Testis (tissue), 3 donors: ENCODE results near the gene ARMC10. TPM values are rescaled to one million over a fixed set of nuclear protein-coding genes. Genes with fewer than 3 reads are reported as not detected.
"Not testable (repeated sequence)": the region's sequence is repeated elsewhere in the genome, so short reads cannot be mapped to it uniquely, and the experiment has no call there.

ENCODE experiments used
- DNase-seq: peaks from one replicate; pipeline ENCODE4 v3.0.0-alpha.2; 2019
- H3K27ac ChIP-seq, 2 donors: fragments of 200-600 bp; sonication (generic); one replicate each; pipeline ENCODE4 v1.5.1; 2019
- H3K27me3 ChIP-seq: fragments of 200-600 bp; sonication (generic); one replicate; pipeline ENCODE4 v1.5.1; 2019
- H3K36me3 ChIP-seq: fragments of 200-600 bp; sonication (generic); one replicate; pipeline ENCODE4 v1.5.1; 2017; ENCODE audit warnings: low read depth; ENCODE audit errors: missing control alignments
- H3K4me1 ChIP-seq: fragments of 200-600 bp; sonication (generic); one replicate; pipeline ENCODE4 v1.5.1; 2019
- H3K4me3 ChIP-seq, 2 donors: fragments of 200-600 bp; sonication (generic); one replicate each; pipeline ENCODE4 v1.5.1; 2017 to 2019
- H3K9me3 ChIP-seq: fragments of 200-600 bp; sonication (generic); one replicate; pipeline ENCODE4 v1.5.1; 2017
- POLR2A ChIP-seq: fragments of 450-650 bp; IDR thresholded peaks from one replicate; pipeline ENCODE4 v1.6.1; 2017; ENCODE audit warnings: antibody characterized with exemption, mild to moderate bottlenecking, moderate library complexity
- WGBS, 2 donors: methylation state at CpG; one replicate each; pipeline ENCODE4 v1.1.5; 2018; 5-methylcytosine and 5-hydroxymethylcytosine counted together
- intact Hi-C: fragments of 100-400 bp; cut with DNase I; formaldehyde crosslinking; loops from one replicate; pipeline ENCODE4 v1.15.1; 2023; ENCODE audit warnings: low total_unique reads
- polyA plus RNA-seq: library from polyadenylated mRNA; stranded (reverse); fragments of 350-450 nt; fragmentation: Illumina TruSeq; extraction: RNeasy Lipid Tissue Mini Kit (QIAGEN cat#74804); gene quantifications from one replicate; pipeline ENCODE4 v1.2.3, GENCODE V29; 2014; ENCODE audit warnings: low read depth, low replicate concordance; ENCODE audit not compliant: insufficient read depth
- total RNA-seq, 2 donors: library from RNA; depleted of rRNA; stranded (reverse); fragments of >200 nt; gene quantifications; one replicate each; pipeline ENCODE4 v1.2.3, GENCODE V29; 2016
- TF ChIP-seq, protein P1 (sequence below), 3 experiments: fragments of 450-650 bp in 2 of 3; fragments of 200-600 bp in 1 of 3; sonication (generic) in 1 of 3; IDR thresholded peaks; one replicate each; pipeline ENCODE4 v1.5.1; 2016 to 2019; ENCODE audit warnings: antibody characterized with exemption in 3 of 3, mild to moderate bottlenecking in 2 of 3, moderate library complexity in 1 of 3

ARMC10 gene
- total and polyA plus RNA-seq, 3 donors from 2014 or later: 31.2 to 64.4 (median 61.7) TPM

DNA sequence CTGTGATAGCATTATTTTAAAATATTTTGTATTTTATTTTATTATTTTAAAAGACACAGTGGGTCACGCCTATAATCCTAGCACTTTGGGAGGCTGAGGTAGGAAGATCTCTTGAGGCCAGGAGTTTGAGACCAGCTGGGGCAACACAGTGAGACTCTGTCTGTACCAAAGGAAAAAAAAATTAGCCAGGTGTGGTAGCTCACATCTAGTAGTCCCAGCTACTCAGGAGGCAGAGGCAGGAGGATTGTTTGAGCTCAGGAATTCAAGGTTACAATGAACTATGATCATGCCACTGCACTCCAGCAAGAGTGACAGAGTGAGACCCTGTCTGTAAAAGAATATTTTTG lies 37.5 kb upstream of the ARMC10 start:
- Histone ChIP-seq H3K4me1 (no peaks in the 10 kb centered on the region), H3K4me3 (no peak overlapping the region), H3K27ac (no peak overlapping the region), H3K9me3 (no peaks in the 10 kb centered on the region), H3K36me3 (no peaks in the 10 kb centered on the region), H3K27me3 (no peaks in the 10 kb centered on the region)
- DNase-seq: no peak
- intact Hi-C loops: no loop called here
- TF ChIP-seq POLR2A: no peak
- TF ChIP-seq, protein P1, sequence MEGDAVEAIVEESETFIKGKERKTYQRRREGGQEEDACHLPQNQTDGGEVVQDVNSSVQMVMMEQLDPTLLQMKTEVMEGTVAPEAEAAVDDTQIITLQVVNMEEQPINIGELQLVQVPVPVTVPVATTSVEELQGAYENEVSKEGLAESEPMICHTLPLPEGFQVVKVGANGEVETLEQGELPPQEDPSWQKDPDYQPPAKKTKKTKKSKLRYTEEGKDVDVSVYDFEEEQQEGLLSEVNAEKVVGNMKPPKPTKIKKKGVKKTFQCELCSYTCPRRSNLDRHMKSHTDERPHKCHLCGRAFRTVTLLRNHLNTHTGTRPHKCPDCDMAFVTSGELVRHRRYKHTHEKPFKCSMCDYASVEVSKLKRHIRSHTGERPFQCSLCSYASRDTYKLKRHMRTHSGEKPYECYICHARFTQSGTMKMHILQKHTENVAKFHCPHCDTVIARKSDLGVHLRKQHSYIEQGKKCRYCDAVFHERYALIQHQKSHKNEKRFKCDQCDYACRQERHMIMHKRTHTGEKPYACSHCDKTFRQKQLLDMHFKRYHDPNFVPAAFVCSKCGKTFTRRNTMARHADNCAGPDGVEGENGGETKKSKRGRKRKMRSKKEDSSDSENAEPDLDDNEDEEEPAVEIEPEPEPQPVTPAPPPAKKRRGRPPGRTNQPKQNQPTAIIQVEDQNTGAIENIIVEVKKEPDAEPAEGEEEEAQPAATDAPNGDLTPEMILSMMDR (IDR thresholded peaks at IDR 0.05): no peak
- 91 to 97% methylated on average over 1 of the region's 1 CpG for WGBS, 2 donors

- H3K27ac ChIP-seq, H3K36me3 ChIP-seq, H3K4me3 ChIP-seq, H3K4me1 ChIP-seq, DNase-seq, H3K9me3 ChIP-seq, intact Hi-C loops, H3K27me3 ChIP-seq: not testable (repeated sequence)
- 87 to 93% methylated on average over 16 to 20 of the region's 20 CpGs for WGBS, 2 donors
Observed at GRCh38 chr7:103037823-103038739, 36.9 kb upstream of the ARMC10 start.

DNA sequence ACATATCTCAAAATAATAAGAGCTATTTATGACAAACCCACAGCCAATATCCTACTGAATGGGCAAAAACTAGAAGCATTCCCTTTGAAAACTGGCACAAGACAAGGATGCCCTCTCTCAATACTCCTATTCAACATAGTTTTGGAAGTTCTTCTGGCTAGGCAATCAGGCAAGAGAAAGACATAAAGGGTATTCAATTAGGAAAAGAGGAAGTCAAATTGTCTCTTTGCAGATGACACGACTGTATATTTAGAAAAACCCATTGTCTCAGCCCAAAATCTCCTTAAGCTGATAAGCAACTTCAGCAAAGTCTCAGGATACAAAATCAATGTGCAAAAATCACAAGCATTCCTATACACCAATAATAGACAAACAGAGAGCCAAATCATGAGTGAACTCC lies 33.1 kb upstream of the ARMC10 start:
- H3K9me3 ChIP-seq, H3K4me3 ChIP-seq, H3K27ac ChIP-seq, intact Hi-C loops, DNase-seq, H3K4me1 ChIP-seq, H3K36me3 ChIP-seq, H3K27me3 ChIP-seq: not testable (repeated sequence)
- WGBS, 2 donors: 75 to 93% methylated on average over 1 of the region's 1 CpG

GRCh38 chr7:103048833-103049232 lies 26.1 kb upstream of the ARMC10 start:
- H3K4me3 ChIP-seq: no peak overlapping the region
- TF ChIP-seq, protein P1 (IDR thresholded peaks at IDR 0.05): no peak
- no peak for TF ChIP-seq POLR2A
- H3K27ac ChIP-seq: no peak overlapping the region
- H3K9me3 ChIP-seq: no peaks in the 10 kb centered on the region
- no peaks in the 10 kb centered on the region for H3K27me3 ChIP-seq
- 86 to 90% methylated on average over 2 of the region's 2 CpGs for WGBS, 2 donors
- no peak for DNase-seq
- H3K4me1 ChIP-seq: no peaks in the 10 kb centered on the region
- intact Hi-C loops: no loop called here
- H3K36me3 ChIP-seq: no peaks in the 10 kb centered on the region

DNA sequence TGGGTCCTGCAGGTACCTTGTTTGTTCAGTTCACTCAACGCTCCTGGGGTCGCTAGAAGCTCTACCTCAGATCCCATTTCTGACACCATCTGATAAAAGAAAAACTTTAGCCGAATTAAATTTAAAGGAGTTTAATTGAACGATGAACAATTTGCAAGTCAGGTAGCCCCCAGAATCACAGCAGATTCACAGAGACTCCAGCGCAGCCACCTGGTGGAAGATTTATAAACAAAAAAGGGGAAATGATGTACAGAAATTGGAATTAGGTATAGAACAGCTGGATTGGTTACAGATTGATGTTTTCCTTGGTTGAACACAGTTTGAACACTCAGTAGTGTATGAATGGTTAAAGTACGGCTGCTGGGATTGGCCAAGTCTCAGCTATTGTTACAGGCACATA lies 23.4 kb upstream of the ARMC10 start:
- H3K4me1 ChIP-seq: no peaks in the 10 kb centered on the region
- WGBS, 2 donors: 87 to 89% methylated on average over 6 of the region's 6 CpGs
- intact Hi-C loops: no loop called here

DNA sequence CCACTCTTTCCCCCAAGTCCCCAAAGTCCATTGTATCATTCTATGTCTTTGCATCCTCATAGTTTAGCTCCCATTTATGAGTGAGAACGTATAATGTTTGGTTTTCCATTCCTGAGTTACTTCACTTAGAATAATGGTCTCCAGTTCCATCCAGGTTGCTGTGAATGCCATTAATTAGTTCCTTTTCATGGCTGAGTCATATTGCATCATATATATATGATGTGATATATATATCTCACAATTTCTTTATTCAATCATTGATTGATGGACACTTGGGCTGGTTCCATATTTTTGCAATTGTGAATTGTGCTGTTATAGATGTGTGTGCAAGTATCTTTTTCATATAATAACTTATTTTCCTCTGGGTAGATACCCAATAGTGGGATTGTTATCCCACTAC lies 18.9 kb upstream of the ARMC10 start:
- WGBS, 2 donors: 88 to 97% methylated on average over 1 of the region's 1 CpG

More for the DNA sequence above, 23.4 kb upstream of the ARMC10 start:
- H3K27me3 ChIP-seq: no peaks in the 10 kb centered on the region
- H3K9me3 ChIP-seq: no peaks in the 10 kb centered on the region
- DNase-seq: no peak
- H3K4me3 ChIP-seq: no peak overlapping the region
- no peak for TF ChIP-seq POLR2A
- TF ChIP-seq, protein P1 (IDR thresholded peaks at IDR 0.05): no peak
- no peak overlapping the region for H3K27ac ChIP-seq
- no peaks in the 10 kb centered on the region for H3K36me3 ChIP-seq

More for the DNA sequence above, 18.9 kb upstream of the ARMC10 start:
- H3K4me3 ChIP-seq, H3K4me1 ChIP-seq, H3K9me3 ChIP-seq, H3K27ac ChIP-seq, DNase-seq, H3K27me3 ChIP-seq, H3K36me3 ChIP-seq, intact Hi-C loops: not testable (repeated sequence)
